Measurements from ENCODE around the gene LRRC4C. TPM values are rescaled to one million over a fixed set of nuclear protein-coding genes. Genes with fewer than 3 reads are reported as not detected.

Gene LRRC4C
- total and polyA plus RNA-seq, 2 donors (not counting 3 experiments of a cell fraction or from before 2014, with no cell fraction given), result not detected

DNA sequence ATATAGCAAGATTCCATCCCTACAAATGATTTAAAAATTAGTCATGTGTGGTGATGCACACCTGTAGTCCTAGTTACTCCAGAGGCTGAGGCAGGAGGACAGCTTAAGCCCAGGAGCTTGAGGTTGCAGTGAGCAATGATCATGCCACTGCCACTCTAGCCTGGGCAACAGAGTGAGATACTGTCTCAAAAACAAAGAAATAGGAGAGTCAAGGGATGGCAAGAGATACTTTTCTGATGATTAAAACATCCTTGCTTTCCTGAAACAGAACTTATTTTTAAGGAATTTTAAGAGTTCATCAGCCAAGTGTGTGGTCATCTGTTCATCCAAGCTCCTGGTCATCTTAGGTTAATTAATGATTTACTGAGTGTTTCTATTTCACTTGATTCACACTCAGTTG, 1252.0 kb downstream of the LRRC4C start:
- no peak for DNase-seq (ENCODE audit: low read depth, low spot score)
- H3K27me3 ChIP-seq (ENCODE audit: control insufficient read depth in 2 of 2, insufficient read depth in 2 of 2, low read length in 2 of 2), result no peaks in the 10 kb centered on the region
- H3K4me2 ChIP-seq (ENCODE audit: insufficient read depth, low read length), result no peak overlapping the region
- no peak overlapping the region for H3K4me3 ChIP-seq (replicated peaks in 1 of 3; ENCODE audit: insufficient read depth in 1 of 3, low read depth in 1 of 3, low read length in 3 of 3)
- FAIRE-seq, result no peak
- H3K4me1 ChIP-seq (ENCODE audit: control insufficient read depth, extremely low read depth, insufficient read depth, low read length), result no peaks in the 10 kb centered on the region
- dilution Hi-C loops (cut with MboI; ENCODE audit: extremely low pct_ligation_motif_present, low sequenced_read_pairs), result no loop called here
- no peak overlapping the region for H3K9ac ChIP-seq (replicated peaks; ENCODE audit: extremely low read depth, insufficient read depth, low read length)
- TF ChIP-seq MAX (IDR thresholded peaks at IDR 0.05; ENCODE audit: insufficient read depth, insufficient read length) (no peak), POLR2AphosphoS5 (IDR thresholded peaks at IDR 0.05; ENCODE audit: insufficient read depth, low read depth, low read length) (no peak), CTCF (IDR thresholded peaks at IDR 0.05; ENCODE audit: extremely low read depth in 1 of 2, insufficient read depth in 1 of 2, low read depth in 1 of 2, low read length in 2 of 2) (no peak), JUN (IDR thresholded peaks at IDR 0.05; ENCODE audit: borderline replicate concordance, insufficient read depth, insufficient read length, low read depth) (no peak), MYC (IDR thresholded peaks at IDR 0.05; ENCODE audit: low read depth, low read length) (no peak), EZH2 (IDR thresholded peaks at IDR 0.05; ENCODE audit: borderline replicate concordance, low read depth, low read length, severe bottlenecking) (no peak), FOS (IDR thresholded peaks at IDR 0.05; ENCODE audit: borderline replicate concordance, insufficient read depth, low read length) (no peak), GATA2 (IDR thresholded peaks at IDR 0.05; ENCODE audit: insufficient read depth, insufficient read length, low read depth, low read length) (no peak), POLR2A (IDR thresholded peaks at IDR 0.05; ENCODE audit: low read depth, low read length) (no peak)
- no peak overlapping the region for H2AFZ ChIP-seq (ENCODE audit: low read depth, low read length)
- BruUV-seq (replicated peaks), result no TSS peak
- no peaks in the 10 kb centered on the region for H3K79me2 ChIP-seq (ENCODE audit: control insufficient read depth, insufficient read depth, low read length)
- no peaks in the 10 kb centered on the region for H4K20me1 ChIP-seq (replicated peaks; ENCODE audit: control insufficient read depth, extremely low read depth, insufficient read depth, low read length)
- H3K9me3 ChIP-seq (replicated peaks; ENCODE audit: control insufficient read depth, insufficient read depth, low read length), result no peaks in the 10 kb centered on the region
- no peaks in the 10 kb centered on the region for H3K9me1 ChIP-seq (replicated peaks; ENCODE audit: control insufficient read depth, extremely low read depth, insufficient read depth, low read length)
- intact Hi-C loops (cut with micrococcal nuclease), result no loop called here
- H3K27ac ChIP-seq (ENCODE audit: insufficient read depth, low read depth, low read length), result no peak overlapping the region
- ChIA-PET CTCF (no interaction called here), POLR2A (no interaction called here)
- no peaks in the 10 kb centered on the region for H3K36me3 ChIP-seq (ENCODE audit: control insufficient read depth in 2 of 2, extremely low read depth in 1 of 2, insufficient read depth in 2 of 2, low read length in 2 of 2)

All from endothelial cell of umbilical vein (primary cell).